A549 (cell line): ENCODE data around the gene ASMTL.

Experiments
- CEBPB ChIP-seq, 2 experiments: fragments of >200 bp in 1 of 2; sonication (Bioruptor Twin) in 1 of 2; formaldehyde crosslinking in 1 of 2; IDR thresholded peaks; 2 replicates each; pipeline ENCODE4 v1.6.1; 2012 to 2016
- EHMT2 ChIP-seq: fragments of 200-600 bp; sonication (generic); IDR thresholded peaks from 2 replicates; pipeline ENCODE4 v1.6.1; 2016; ENCODE audit warnings: antibody characterized with exemption, low read depth, mild to moderate bottlenecking, moderate library complexity
- EP300 ChIP-seq, 2 experiments: fragments of >200 bp; sonication (Bioruptor Twin); formaldehyde crosslinking; IDR thresholded peaks; 2 replicates in 1 of 2; 3 replicates in 1 of 2; pipeline ENCODE4 v1.6.1; 2016 to 2017
- MYC ChIP-seq: IDR thresholded peaks from 2 replicates; pipeline ENCODE4 v1.6.1; 2012; ENCODE audit warnings: mild to moderate bottlenecking, inconsistent platforms, low read length, improper control_type of control experiment, borderline replicate concordance
- SMC3 ChIP-seq: fragments of >200 bp; sonication (Bioruptor Twin); formaldehyde crosslinking; IDR thresholded peaks from 3 replicates; pipeline ENCODE4 v1.6.1; 2018; ENCODE audit warnings: inconsistent platforms
- TF ChIP-seq, protein P1 (sequence below): fragments of 450-650 bp; IDR thresholded peaks from 2 replicates; pipeline ENCODE4 v1.6.1; 2014; ENCODE audit warnings: antibody characterized with exemption
- TF ChIP-seq, protein P2 (sequence below): fragments of >200 bp; sonication (Bioruptor Twin); formaldehyde crosslinking; IDR thresholded peaks from 3 replicates; pipeline ENCODE4 v1.5.1; 2016
- TF ChIP-seq, protein P3 (sequence below): IDR thresholded peaks from 2 replicates; pipeline ENCODE4 v1.6.1; 2012
- TF ChIP-seq, protein P4 (sequence below): fragments of 200-600 bp; sonication (generic); IDR thresholded peaks from 2 replicates; pipeline ENCODE4 v1.6.1; 2016; ENCODE audit warnings: antibody characterized with exemption, mild to moderate bottlenecking, moderate library complexity
- TF ChIP-seq, protein P5 (sequence below): fragments of 150-350 bp; IDR thresholded peaks from 2 replicates; pipeline ENCODE4 v1.6.1; 2014; ENCODE audit warnings: low read depth, mild to moderate bottlenecking, low read length

DNA sequence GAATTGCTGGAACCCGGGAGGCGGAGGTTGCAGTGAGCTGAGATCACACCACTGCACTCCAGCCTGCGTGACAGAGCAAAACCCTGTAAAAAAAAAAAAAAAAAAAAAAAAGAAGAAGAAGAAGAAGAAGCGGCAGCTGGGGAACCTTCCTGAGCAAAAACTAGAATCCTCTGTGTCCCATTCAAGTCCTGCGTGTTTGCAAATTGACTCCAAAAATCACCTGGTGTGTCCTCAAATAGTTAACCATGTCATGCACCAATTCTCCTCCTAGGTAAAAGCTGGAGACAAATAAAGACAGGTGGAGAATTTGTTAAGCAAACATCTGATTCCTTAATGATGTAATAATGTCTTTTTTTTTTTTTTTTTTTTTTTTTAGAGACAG lies 31.9 kb upstream of the ASMTL start:
- TF ChIP-seq, protein P1, sequence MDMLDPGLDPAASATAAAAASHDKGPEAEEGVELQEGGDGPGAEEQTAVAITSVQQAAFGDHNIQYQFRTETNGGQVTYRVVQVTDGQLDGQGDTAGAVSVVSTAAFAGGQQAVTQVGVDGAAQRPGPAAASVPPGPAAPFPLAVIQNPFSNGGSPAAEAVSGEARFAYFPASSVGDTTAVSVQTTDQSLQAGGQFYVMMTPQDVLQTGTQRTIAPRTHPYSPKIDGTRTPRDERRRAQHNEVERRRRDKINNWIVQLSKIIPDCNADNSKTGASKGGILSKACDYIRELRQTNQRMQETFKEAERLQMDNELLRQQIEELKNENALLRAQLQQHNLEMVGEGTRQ, result no peak
- TF ChIP-seq CEBPB (IDR thresholded peaks at IDR 0.05) (no peak), EP300 (IDR thresholded peaks at IDR 0.05) (no peak), EHMT2 (no peak), SMC3 (no peak), MYC (no peak)
- TF ChIP-seq, protein P2, sequence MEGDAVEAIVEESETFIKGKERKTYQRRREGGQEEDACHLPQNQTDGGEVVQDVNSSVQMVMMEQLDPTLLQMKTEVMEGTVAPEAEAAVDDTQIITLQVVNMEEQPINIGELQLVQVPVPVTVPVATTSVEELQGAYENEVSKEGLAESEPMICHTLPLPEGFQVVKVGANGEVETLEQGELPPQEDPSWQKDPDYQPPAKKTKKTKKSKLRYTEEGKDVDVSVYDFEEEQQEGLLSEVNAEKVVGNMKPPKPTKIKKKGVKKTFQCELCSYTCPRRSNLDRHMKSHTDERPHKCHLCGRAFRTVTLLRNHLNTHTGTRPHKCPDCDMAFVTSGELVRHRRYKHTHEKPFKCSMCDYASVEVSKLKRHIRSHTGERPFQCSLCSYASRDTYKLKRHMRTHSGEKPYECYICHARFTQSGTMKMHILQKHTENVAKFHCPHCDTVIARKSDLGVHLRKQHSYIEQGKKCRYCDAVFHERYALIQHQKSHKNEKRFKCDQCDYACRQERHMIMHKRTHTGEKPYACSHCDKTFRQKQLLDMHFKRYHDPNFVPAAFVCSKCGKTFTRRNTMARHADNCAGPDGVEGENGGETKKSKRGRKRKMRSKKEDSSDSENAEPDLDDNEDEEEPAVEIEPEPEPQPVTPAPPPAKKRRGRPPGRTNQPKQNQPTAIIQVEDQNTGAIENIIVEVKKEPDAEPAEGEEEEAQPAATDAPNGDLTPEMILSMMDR, result no peak
- TF ChIP-seq, protein P3, sequence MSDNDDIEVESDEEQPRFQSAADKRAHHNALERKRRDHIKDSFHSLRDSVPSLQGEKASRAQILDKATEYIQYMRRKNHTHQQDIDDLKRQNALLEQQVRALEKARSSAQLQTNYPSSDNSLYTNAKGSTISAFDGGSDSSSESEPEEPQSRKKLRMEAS, result no peak
- TF ChIP-seq, protein P4, sequence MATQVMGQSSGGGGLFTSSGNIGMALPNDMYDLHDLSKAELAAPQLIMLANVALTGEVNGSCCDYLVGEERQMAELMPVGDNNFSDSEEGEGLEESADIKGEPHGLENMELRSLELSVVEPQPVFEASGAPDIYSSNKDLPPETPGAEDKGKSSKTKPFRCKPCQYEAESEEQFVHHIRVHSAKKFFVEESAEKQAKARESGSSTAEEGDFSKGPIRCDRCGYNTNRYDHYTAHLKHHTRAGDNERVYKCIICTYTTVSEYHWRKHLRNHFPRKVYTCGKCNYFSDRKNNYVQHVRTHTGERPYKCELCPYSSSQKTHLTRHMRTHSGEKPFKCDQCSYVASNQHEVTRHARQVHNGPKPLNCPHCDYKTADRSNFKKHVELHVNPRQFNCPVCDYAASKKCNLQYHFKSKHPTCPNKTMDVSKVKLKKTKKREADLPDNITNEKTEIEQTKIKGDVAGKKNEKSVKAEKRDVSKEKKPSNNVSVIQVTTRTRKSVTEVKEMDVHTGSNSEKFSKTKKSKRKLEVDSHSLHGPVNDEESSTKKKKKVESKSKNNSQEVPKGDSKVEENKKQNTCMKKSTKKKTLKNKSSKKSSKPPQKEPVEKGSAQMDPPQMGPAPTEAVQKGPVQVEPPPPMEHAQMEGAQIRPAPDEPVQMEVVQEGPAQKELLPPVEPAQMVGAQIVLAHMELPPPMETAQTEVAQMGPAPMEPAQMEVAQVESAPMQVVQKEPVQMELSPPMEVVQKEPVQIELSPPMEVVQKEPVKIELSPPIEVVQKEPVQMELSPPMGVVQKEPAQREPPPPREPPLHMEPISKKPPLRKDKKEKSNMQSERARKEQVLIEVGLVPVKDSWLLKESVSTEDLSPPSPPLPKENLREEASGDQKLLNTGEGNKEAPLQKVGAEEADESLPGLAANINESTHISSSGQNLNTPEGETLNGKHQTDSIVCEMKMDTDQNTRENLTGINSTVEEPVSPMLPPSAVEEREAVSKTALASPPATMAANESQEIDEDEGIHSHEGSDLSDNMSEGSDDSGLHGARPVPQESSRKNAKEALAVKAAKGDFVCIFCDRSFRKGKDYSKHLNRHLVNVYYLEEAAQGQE, result no peak
- TF ChIP-seq, protein P5, sequence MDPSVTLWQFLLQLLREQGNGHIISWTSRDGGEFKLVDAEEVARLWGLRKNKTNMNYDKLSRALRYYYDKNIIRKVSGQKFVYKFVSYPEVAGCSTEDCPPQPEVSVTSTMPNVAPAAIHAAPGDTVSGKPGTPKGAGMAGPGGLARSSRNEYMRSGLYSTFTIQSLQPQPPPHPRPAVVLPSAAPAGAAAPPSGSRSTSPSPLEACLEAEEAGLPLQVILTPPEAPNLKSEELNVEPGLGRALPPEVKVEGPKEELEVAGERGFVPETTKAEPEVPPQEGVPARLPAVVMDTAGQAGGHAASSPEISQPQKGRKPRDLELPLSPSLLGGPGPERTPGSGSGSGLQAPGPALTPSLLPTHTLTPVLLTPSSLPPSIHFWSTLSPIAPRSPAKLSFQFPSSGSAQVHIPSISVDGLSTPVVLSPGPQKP, result no peak
